SK-N-SH treated with all-trans-retinoic acid at 6 μM for 48 hours (cell line): ENCODE data around the gene RPL18.

Source experiments
- ATAC-seq: fragments of 200-7000 bp; cut with Tn5 transposase; 3 replicates; pipeline ENCODE4 v1.9.1; 2020; ENCODE audit warnings: mild to moderate bottlenecking, moderate library complexity
- ARNTL ChIP-seq: fragments of 450-650 bp; formaldehyde crosslinking; IDR thresholded peaks from 2 replicates; pipeline ENCODE4 v1.5.0; 2020; ENCODE audit warnings: low read depth, mild to moderate bottlenecking, moderate library complexity, borderline replicate concordance
- BACH2 ChIP-seq: fragments of 250-450 bp; sonication (Bioruptor Pico); IDR thresholded peaks from 2 replicates; pipeline ENCODE4 v1.9.0; 2021; ENCODE audit warnings: mild to moderate bottlenecking, borderline replicate concordance
- CSDC2 ChIP-seq: fragments of 250-450 bp; sonication (Bioruptor Pico); IDR thresholded peaks from 2 replicates; pipeline ENCODE4 v1.5.0; 2020; ENCODE audit warnings: mild to moderate bottlenecking, moderate library complexity
- GLIS3 ChIP-seq: fragments of 250-450 bp; sonication (Bioruptor Pico); IDR thresholded peaks from 2 replicates; pipeline ENCODE4 v1.5.0; 2020; ENCODE audit warnings: mild to moderate bottlenecking, moderate library complexity
- ISL1 ChIP-seq: fragments of 250-450 bp; sonication (Bioruptor Pico); IDR thresholded peaks from 2 replicates; pipeline ENCODE4 v2.1.2; 2022; ENCODE audit warnings: mild to moderate bottlenecking, moderate library complexity
- OSR1 ChIP-seq: fragments of 250-450 bp; sonication (Bioruptor Pico); IDR thresholded peaks from 2 replicates; pipeline ENCODE4 v1.8.0; 2022; ENCODE audit warnings: moderate library complexity, mild to moderate bottlenecking, inconsistent platforms
- RARB ChIP-seq: fragments of 250-450 bp; sonication (Bioruptor Pico); IDR thresholded peaks from 2 replicates; pipeline ENCODE4 v1.8.0; 2021; ENCODE audit warnings: mild to moderate bottlenecking, moderate library complexity
- SNAI2 ChIP-seq: fragments of 250-450 bp; sonication (Bioruptor Pico); IDR thresholded peaks from 2 replicates; pipeline ENCODE4 v1.5.0; 2020; ENCODE audit warnings: mild to moderate bottlenecking, moderate library complexity
- TCF4 ChIP-seq: fragments of 250-450 bp; sonication (Bioruptor Pico); IDR thresholded peaks from 2 replicates; pipeline ENCODE4 v1.8.0; 2021; ENCODE audit warnings: mild to moderate bottlenecking, moderate library complexity, borderline replicate concordance
- TOX ChIP-seq: fragments of 250-450 bp; sonication (Bioruptor Pico); IDR thresholded peaks from 2 replicates; pipeline ENCODE4 v1.8.0; 2021; ENCODE audit warnings: mild to moderate bottlenecking, moderate library complexity, borderline replicate concordance
- ZC3H10 ChIP-seq: fragments of 250-450 bp; sonication (Bioruptor Pico); IDR thresholded peaks from 2 replicates; pipeline ENCODE4 v1.5.1; 2021; ENCODE audit warnings: mild to moderate bottlenecking, moderate library complexity
- ZFP3 ChIP-seq: fragments of 250-450 bp; sonication (Bioruptor Pico); IDR thresholded peaks from 2 replicates; pipeline ENCODE4 v1.5.0; 2020; ENCODE audit warnings: mild to moderate bottlenecking, moderate library complexity
- ZFP30 ChIP-seq: fragments of 450-650 bp; formaldehyde crosslinking; IDR thresholded peaks from 2 replicates; pipeline ENCODE4 v1.5.0; 2022; ENCODE audit warnings: mild to moderate bottlenecking, moderate library complexity
- ZNF565 ChIP-seq: fragments of 450-650 bp; formaldehyde crosslinking; conservative IDR thresholded peaks from 2 replicates; pipeline ENCODE4 v1.5.0; 2020; ENCODE audit warnings: low read depth, mild to moderate bottlenecking, moderate library complexity
- ZNF70 ChIP-seq: fragments of 450-650 bp; formaldehyde crosslinking; IDR thresholded peaks from 2 replicates; pipeline ENCODE4 v1.5.0; 2020; ENCODE audit warnings: mild to moderate bottlenecking, moderate library complexity
- ZNF8 ChIP-seq: fragments of 450-650 bp; formaldehyde crosslinking; IDR thresholded peaks from 2 replicates; pipeline ENCODE4 v1.5.0; 2020; ENCODE audit warnings: mild to moderate bottlenecking, moderate library complexity
- TF ChIP-seq, protein P1 (sequence below): fragments of 250-450 bp; sonication (Bioruptor Pico); IDR thresholded peaks from 2 replicates; pipeline ENCODE4 v1.5.1; 2020; ENCODE audit warnings: low read depth, mild to moderate bottlenecking, moderate library complexity
- TF ChIP-seq, protein P2 (sequence below): fragments of 250-450 bp; sonication (Bioruptor Pico); IDR thresholded peaks from 2 replicates; pipeline ENCODE4 v1.5.1; 2021; ENCODE audit warnings: mild to moderate bottlenecking, moderate library complexity
- TF ChIP-seq, protein P3 (sequence below): fragments of 250-450 bp; sonication (Bioruptor Pico); IDR thresholded peaks from 2 replicates; pipeline ENCODE4 v1.8.0; 2021; ENCODE audit warnings: low read depth, mild to moderate bottlenecking, moderate library complexity, borderline replicate concordance
- TF ChIP-seq, protein P4 (sequence below): fragments of 250-450 bp; sonication (Bioruptor Pico); IDR thresholded peaks from 2 replicates; pipeline ENCODE4 v1.8.0; 2020; ENCODE audit warnings: mild to moderate bottlenecking, moderate library complexity, borderline replicate concordance
- TF ChIP-seq, protein P5 (sequence below): fragments of 250-450 bp; sonication (Bioruptor Pico); IDR thresholded peaks from 2 replicates; pipeline ENCODE4 v1.5.0; 2020; ENCODE audit warnings: mild to moderate bottlenecking, moderate library complexity

The RPL18 gene

DNA sequence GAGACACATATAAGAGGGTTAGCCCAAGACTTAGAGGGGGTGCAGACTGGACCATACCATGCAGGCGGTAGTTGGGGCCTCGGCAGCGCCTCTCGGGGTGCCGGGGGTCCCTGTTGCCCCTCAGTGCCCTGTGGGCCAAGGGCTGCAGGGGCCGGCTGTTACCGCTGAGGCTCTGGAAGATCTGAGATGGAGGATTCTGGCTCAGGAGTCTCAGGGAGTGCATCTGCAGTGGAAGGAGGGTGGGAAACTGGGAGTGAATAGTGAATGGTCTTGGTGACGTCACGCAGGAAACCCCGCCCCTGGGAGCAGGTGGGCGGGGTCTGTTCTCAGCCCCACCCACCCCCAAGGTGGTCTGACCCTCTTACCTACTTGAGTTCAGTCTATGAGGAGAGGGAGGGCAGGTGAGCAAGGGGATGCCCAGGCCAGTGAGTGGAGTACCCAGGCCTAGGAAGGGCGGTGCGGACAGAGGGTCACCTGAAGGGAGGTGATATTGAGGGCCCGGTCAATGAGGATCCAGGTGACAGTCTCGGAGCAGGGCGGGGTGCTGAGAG, 19.9 kb upstream of the RPL18 start:
- TF ChIP-seq ZNF8 (CRISPR knock-in tag) (no peak), OSR1 (CRISPR knock-in tag) (no peak), ZFP3 (CRISPR knock-in tag) (no peak), SNAI2 (no peak), ISL1 (CRISPR knock-in tag) (no peak), ZC3H10 (CRISPR knock-in tag) (no peak), TOX (CRISPR knock-in tag) (no peak), TCF4 (no peak), RARB (CRISPR knock-in tag) (no peak), GLIS3 (CRISPR knock-in tag) (no peak), ZFP30 (CRISPR knock-in tag) (no peak), BACH2 (no peak), ZNF70 (CRISPR knock-in tag) (no peak), CSDC2 (CRISPR knock-in tag) (no peak)
- TF ChIP-seq, protein P1, sequence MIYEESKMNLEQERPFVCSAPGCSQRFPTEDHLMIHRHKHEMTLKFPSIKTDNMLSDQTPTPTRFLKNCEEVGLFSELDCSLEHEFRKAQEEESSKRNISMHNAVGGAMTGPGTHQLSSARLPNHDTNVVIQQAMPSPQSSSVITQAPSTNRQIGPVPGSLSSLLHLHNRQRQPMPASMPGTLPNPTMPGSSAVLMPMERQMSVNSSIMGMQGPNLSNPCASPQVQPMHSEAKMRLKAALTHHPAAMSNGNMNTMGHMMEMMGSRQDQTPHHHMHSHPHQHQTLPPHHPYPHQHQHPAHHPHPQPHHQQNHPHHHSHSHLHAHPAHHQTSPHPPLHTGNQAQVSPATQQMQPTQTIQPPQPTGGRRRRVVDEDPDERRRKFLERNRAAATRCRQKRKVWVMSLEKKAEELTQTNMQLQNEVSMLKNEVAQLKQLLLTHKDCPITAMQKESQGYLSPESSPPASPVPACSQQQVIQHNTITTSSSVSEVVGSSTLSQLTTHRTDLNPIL (CRISPR knock-in tag) = no peak
- TF ChIP-seq, protein P2, sequence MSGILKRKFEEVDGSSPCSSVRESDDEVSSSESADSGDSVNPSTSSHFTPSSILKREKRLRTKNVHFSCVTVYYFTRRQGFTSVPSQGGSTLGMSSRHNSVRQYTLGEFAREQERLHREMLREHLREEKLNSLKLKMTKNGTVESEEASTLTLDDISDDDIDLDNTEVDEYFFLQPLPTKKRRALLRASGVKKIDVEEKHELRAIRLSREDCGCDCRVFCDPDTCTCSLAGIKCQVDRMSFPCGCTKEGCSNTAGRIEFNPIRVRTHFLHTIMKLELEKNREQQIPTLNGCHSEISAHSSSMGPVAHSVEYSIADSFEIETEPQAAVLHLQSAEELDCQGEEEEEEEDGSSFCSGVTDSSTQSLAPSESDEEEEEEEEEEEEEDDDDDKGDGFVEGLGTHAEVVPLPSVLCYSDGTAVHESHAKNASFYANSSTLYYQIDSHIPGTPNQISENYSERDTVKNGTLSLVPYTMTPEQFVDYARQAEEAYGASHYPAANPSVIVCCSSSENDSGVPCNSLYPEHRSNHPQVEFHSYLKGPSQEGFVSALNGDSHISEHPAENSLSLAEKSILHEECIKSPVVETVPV (CRISPR knock-in tag) = no peak
- TF ChIP-seq, protein P3, sequence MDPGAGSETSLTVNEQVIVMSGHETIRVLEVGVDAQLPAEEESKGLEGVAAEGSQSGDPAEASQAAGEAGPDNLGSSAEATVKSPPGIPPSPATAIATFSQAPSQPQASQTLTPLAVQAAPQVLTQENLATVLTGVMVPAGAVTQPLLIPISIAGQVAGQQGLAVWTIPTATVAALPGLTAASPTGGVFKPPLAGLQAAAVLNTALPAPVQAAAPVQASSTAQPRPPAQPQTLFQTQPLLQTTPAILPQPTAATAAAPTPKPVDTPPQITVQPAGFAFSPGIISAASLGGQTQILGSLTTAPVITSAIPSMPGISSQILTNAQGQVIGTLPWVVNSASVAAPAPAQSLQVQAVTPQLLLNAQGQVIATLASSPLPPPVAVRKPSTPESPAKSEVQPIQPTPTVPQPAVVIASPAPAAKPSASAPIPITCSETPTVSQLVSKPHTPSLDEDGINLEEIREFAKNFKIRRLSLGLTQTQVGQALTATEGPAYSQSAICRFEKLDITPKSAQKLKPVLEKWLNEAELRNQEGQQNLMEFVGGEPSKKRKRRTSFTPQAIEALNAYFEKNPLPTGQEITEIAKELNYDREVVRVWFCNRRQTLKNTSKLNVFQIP (CRISPR knock-in tag) = no peak
- TF ChIP-seq, protein P4, sequence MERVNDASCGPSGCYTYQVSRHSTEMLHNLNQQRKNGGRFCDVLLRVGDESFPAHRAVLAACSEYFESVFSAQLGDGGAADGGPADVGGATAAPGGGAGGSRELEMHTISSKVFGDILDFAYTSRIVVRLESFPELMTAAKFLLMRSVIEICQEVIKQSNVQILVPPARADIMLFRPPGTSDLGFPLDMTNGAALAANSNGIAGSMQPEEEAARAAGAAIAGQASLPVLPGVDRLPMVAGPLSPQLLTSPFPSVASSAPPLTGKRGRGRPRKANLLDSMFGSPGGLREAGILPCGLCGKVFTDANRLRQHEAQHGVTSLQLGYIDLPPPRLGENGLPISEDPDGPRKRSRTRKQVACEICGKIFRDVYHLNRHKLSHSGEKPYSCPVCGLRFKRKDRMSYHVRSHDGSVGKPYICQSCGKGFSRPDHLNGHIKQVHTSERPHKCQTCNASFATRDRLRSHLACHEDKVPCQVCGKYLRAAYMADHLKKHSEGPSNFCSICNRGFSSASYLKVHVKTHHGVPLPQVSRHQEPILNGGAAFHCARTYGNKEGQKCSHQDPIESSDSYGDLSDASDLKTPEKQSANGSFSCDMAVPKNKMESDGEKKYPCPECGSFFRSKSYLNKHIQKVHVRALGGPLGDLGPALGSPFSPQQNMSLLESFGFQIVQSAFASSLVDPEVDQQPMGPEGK (CRISPR knock-in tag) = no peak
- TF ChIP-seq, protein P5, sequence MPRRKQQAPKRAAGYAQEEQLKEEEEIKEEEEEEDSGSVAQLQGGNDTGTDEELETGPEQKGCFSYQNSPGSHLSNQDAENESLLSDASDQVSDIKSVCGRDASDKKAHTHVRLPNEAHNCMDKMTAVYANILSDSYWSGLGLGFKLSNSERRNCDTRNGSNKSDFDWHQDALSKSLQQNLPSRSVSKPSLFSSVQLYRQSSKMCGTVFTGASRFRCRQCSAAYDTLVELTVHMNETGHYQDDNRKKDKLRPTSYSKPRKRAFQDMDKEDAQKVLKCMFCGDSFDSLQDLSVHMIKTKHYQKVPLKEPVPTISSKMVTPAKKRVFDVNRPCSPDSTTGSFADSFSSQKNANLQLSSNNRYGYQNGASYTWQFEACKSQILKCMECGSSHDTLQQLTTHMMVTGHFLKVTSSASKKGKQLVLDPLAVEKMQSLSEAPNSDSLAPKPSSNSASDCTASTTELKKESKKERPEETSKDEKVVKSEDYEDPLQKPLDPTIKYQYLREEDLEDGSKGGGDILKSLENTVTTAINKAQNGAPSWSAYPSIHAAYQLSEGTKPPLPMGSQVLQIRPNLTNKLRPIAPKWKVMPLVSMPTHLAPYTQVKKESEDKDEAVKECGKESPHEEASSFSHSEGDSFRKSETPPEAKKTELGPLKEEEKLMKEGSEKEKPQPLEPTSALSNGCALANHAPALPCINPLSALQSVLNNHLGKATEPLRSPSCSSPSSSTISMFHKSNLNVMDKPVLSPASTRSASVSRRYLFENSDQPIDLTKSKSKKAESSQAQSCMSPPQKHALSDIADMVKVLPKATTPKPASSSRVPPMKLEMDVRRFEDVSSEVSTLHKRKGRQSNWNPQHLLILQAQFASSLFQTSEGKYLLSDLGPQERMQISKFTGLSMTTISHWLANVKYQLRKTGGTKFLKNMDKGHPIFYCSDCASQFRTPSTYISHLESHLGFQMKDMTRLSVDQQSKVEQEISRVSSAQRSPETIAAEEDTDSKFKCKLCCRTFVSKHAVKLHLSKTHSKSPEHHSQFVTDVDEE (CRISPR knock-in tag) = no peak
- TF ChIP-seq, all 23 proteins: peak for 0
- no peak for ATAC-seq

DNA sequence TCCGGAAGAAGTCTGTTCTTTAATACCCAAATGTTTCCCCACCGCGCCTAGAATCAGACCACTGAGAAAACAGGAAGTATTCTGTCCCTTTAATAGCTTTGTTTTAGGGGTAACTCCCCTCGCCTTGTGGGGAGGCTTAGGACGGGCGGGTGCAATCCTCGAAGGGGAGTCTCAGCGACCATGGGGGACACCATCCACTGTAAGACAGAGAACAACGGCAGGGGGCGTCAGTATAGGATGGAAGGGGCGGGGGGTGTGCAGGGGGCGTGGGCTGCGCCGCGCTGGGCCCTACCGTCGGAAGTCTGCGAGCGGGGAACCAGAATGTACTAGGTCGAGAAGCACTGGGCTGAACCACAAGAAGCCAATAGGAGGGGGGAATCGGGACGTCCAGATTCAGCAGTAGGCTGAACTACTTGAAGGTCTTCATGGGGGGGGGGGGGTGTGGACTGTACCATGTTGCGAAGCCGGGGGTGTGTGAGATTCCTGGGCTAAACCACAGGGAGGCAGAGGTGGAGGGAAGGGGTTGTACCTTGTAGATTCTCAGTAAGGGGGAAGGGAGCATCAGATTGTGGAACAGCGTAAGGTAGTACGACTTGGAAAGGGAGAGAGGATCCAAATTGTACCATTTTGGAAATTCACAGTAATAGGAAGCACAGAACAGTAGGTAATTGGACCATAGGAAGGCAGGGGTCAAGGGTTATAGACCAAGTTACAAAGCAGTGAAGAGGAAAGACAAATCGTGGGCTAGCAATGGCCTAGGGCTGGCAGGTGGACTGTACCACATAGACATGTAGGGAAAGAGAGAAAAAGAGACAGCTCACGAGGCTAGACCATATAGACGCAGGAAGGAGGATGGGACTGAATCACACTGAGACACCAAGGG, 19.2 kb upstream of the RPL18 start:
- ATAC-seq = peak; percentile 55
- TF ChIP-seq CSDC2 (CRISPR knock-in tag) (no peak), ZC3H10 (CRISPR knock-in tag) (no peak), RARB (CRISPR knock-in tag) (no peak), ZNF8 (CRISPR knock-in tag) (no peak), ZFP30 (CRISPR knock-in tag) (no peak), ZNF565 (CRISPR knock-in tag) (no peak), OSR1 (CRISPR knock-in tag) (no peak), ARNTL (CRISPR knock-in tag) (no peak), ISL1 (CRISPR knock-in tag) (no peak), BACH2 (no peak)
- TF ChIP-seq, protein P2 (CRISPR knock-in tag) = no peak
- TF ChIP-seq, protein P1 (CRISPR knock-in tag) = no peak
- TF ChIP-seq, protein P4 (CRISPR knock-in tag) = no peak
- TF ChIP-seq, all 23 proteins: peak for 0
